Measurements from ENCODE around the gene TMEM258.

DNA sequence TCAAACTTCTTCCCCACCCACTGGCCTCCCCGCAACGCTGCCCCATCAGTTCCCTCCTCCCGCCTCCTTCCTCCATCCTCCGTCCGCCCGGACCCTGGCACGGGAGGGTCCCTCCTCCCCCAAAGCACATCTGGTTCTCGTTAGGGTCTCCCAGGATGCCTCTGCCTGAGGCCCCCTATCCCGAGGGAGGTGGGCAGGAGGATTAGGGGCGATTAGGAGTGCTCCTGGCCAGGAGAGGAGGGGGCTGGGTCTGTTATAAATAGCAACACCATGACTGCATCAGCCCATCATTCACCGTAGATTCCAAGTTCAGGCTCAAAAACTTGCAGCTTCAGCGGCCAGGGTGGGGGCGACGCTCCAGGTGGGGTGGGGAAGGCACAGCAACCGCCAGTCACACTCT, 29.6 kb downstream of the TMEM258 start:
- TF ChIP-seq POLR2AphosphoS5 (IDR thresholded peaks at IDR 0.05; ENCODE audit: insufficient read depth, low read depth, low read length) (no peak), POLR2A (IDR thresholded peaks at IDR 0.05; ENCODE audit: low read depth, low read length) (no peak), EZH2 (IDR thresholded peaks at IDR 0.05; ENCODE audit: borderline replicate concordance, low read depth, low read length, severe bottlenecking) (no peak), JUN (IDR thresholded peaks at IDR 0.05; ENCODE audit: borderline replicate concordance, insufficient read depth, insufficient read length, low read depth) (no peak), GATA2 (IDR thresholded peaks at IDR 0.05; ENCODE audit: insufficient read depth, insufficient read length, low read depth, low read length) (no peak)
- TF ChIP-seq, protein P1, sequence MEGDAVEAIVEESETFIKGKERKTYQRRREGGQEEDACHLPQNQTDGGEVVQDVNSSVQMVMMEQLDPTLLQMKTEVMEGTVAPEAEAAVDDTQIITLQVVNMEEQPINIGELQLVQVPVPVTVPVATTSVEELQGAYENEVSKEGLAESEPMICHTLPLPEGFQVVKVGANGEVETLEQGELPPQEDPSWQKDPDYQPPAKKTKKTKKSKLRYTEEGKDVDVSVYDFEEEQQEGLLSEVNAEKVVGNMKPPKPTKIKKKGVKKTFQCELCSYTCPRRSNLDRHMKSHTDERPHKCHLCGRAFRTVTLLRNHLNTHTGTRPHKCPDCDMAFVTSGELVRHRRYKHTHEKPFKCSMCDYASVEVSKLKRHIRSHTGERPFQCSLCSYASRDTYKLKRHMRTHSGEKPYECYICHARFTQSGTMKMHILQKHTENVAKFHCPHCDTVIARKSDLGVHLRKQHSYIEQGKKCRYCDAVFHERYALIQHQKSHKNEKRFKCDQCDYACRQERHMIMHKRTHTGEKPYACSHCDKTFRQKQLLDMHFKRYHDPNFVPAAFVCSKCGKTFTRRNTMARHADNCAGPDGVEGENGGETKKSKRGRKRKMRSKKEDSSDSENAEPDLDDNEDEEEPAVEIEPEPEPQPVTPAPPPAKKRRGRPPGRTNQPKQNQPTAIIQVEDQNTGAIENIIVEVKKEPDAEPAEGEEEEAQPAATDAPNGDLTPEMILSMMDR (IDR thresholded peaks at IDR 0.05; ENCODE audit: extremely low read depth in 1 of 2, insufficient read depth in 1 of 2, low read depth in 1 of 2, low read length in 2 of 2) = no peak
- TF ChIP-seq, protein P2, sequence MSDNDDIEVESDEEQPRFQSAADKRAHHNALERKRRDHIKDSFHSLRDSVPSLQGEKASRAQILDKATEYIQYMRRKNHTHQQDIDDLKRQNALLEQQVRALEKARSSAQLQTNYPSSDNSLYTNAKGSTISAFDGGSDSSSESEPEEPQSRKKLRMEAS (IDR thresholded peaks at IDR 0.05; ENCODE audit: insufficient read depth, insufficient read length) = no peak
